ENCODE measurements around the gene IL21.

GRCh38 chr4:122669911-122670738 is 49.3 kb upstream of the IL21 start:
- TF ChIP-seq, protein P1, sequence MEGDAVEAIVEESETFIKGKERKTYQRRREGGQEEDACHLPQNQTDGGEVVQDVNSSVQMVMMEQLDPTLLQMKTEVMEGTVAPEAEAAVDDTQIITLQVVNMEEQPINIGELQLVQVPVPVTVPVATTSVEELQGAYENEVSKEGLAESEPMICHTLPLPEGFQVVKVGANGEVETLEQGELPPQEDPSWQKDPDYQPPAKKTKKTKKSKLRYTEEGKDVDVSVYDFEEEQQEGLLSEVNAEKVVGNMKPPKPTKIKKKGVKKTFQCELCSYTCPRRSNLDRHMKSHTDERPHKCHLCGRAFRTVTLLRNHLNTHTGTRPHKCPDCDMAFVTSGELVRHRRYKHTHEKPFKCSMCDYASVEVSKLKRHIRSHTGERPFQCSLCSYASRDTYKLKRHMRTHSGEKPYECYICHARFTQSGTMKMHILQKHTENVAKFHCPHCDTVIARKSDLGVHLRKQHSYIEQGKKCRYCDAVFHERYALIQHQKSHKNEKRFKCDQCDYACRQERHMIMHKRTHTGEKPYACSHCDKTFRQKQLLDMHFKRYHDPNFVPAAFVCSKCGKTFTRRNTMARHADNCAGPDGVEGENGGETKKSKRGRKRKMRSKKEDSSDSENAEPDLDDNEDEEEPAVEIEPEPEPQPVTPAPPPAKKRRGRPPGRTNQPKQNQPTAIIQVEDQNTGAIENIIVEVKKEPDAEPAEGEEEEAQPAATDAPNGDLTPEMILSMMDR (conservative IDR thresholded peaks at IDR 0.05 in 1 of 2, IDR thresholded peaks at IDR 0.05 in 1 of 2; ENCODE audit: low read depth in 1 of 2, low read length in 2 of 2), result no peak
- no peak for TF ChIP-seq EZH2 (IDR thresholded peaks at IDR 0.05; ENCODE audit: low read length, missing control alignments)

Measured in fibroblast of lung (primary cell).